ENCODE data around the gene FYN.
A peak's percentile ranks its signal among the peaks of the same experiment; 100 is the strongest.

FYN gene

GRCh38 chr6:111707773-111708172 is 165.5 kb downstream of the FYN start:
- no peak for DNase-seq (ENCODE audit: low spot score)

- DNase-seq (ENCODE audit: low spot score), result no peak
These were observed 166.3 kb downstream of the FYN start for GRCh38 chr6:111706841-111707391.

GRCh38 chr6:111703723-111704122 is 169.5 kb downstream of the FYN start:
- DNase-seq (ENCODE audit: low spot score), result no peak

- no peak for DNase-seq (ENCODE audit: low spot score)
These were observed 171.0 kb downstream of the FYN start for GRCh38 chr6:111702268-111702667.

GRCh38 chr6:111701146-111701545 is 172.1 kb downstream of the FYN start:
- DNase-seq (ENCODE audit: low spot score), result no peak

- no peak for DNase-seq (ENCODE audit: low spot score)
These were observed 173.0 kb downstream of the FYN start for GRCh38 chr6:111700135-111700690.

- DNase-seq (ENCODE audit: low spot score), result no peak
These were observed 174.1 kb downstream of the FYN start for GRCh38 chr6:111699123-111699522.

- DNase-seq (ENCODE audit: low spot score), result no peak
These were observed 176.4 kb downstream of the FYN start for GRCh38 chr6:111696814-111697213.

- DNase-seq (ENCODE audit: low spot score), result peak; percentile 66
These were observed 180.7 kb downstream of the FYN start for GRCh38 chr6:111692327-111693164.

GRCh38 chr6:111691345-111692225 is 181.7 kb downstream of the FYN start:
- peak; percentile 65 for DNase-seq (ENCODE audit: low spot score)

GRCh38 chr6:111689946-111690345 is 183.3 kb downstream of the FYN start:
- DNase-seq (ENCODE audit: low spot score), result peak; percentile 8

GRCh38 chr6:111689419-111689818 is 183.8 kb downstream of the FYN start:
- DNase-seq (ENCODE audit: low spot score), result no peak

GRCh38 chr6:111688331-111688730 is 184.9 kb downstream of the FYN start:
- peak; percentile 34 for DNase-seq (ENCODE audit: low spot score)

- peak; percentile 17 for DNase-seq (ENCODE audit: low spot score)
These were observed 185.6 kb downstream of the FYN start for GRCh38 chr6:111687652-111688051.

GRCh38 chr6:111686932-111687266 is 186.4 kb downstream of the FYN start:
- no peak for DNase-seq (ENCODE audit: low spot score)

GRCh38 chr6:111686249-111686931 is 186.9 kb downstream of the FYN start:
- peak; percentile 26 for DNase-seq (ENCODE audit: low spot score)

- DNase-seq (ENCODE audit: low spot score), result peak; percentile 14
These were observed 187.7 kb downstream of the FYN start for GRCh38 chr6:111685526-111685925.

- DNase-seq (ENCODE audit: low spot score), result peak; percentile 26
These were observed 188.2 kb downstream of the FYN start for GRCh38 chr6:111685058-111685457.

GRCh38 chr6:111683749-111684267 is 189.4 kb downstream of the FYN start:
- DNase-seq (ENCODE audit: low spot score), result no peak

- no peak for DNase-seq (ENCODE audit: low spot score)
These were observed 190.1 kb downstream of the FYN start for GRCh38 chr6:111683157-111683556.

GRCh38 chr6:111681860-111682259 is 191.4 kb downstream of the FYN start:
- DNase-seq (ENCODE audit: low spot score), result no peak

Data from left forelimb (tissue), 1 donor.